ENCODE measurements around the gene ADGRA1.

ADGRA1 gene

DNA sequence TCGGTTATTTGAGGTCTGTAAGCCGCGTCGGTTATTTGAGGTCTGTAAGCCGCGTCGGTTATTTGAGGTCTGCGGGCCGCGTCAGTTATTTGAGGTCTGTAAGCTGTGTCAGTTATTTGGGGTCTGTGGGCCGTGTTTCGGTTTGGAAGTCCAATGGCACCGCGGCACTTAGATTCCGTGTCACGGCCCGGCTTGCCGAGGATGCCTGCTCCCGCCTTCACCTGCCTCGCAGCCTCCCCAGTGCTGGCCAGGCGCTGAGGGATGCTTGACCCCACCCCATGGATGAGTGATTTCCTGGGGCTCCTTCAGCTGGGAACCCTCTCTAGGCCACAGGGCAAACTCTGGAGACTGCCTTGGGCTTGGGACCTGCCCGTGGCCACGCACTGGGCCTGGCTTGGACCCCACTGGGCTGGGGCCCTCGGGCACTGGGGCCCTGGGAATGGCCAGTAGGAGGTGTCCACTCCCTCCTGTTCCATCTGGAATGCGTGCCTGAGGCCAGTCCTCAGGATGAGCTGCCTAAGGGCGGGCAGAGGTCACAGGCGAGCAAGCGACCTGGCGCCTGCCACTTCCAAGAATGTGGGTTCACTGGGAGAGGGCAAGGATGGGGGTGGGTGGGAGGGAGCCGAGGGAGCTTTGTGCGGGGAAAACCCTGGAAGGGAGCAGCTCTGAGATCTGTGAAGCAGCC lies 25.6 kb downstream of the ADGRA1 start:
- no peak for DNase-seq (ENCODE audit: low spot score)

- DNase-seq (ENCODE audit: low spot score), result no peak
Observed at GRCh38 chr10:133113847-133114246, 26.1 kb downstream of the ADGRA1 start.

- DNase-seq (ENCODE audit: low spot score), result no peak
Observed at GRCh38 chr10:133114251-133114650, 26.5 kb downstream of the ADGRA1 start.

DNA sequence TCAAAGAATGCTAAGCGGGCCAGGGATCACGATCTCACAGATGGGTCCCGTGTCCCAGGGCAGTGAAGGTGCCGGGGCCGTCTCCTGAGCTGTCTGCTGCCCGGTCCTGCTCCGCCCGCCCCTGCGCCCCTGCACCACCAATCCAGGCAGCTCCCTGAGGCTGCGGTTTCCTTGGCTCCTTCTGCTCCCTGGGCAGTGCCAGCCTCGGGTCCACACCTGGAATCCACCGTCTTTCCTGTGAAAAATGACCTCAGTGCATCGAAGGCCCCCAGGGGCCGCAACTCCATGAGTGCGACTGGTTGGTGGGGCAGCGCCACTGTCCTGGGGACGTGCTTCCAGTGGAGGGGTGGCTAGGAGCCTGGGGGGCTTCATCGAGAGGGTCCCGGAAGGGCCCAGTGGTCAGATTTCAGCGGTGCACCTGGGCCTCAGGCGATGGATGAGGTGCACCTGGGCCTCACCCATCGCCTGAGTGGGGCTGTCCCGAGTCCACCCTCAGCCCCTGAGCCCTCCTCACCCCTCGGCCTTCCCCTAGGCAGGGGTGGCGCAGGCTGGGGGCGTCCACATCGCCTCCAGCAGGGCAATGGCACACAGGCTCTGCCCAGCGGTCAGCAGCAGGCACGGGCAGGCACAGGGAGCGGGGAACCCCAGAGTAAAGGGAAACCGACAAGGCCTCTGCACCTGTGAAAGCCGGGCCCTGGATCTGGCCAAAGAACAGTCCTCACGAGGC lies 27.2 kb downstream of the ADGRA1 start:
- DNase-seq (ENCODE audit: low spot score), result no peak

DNA sequence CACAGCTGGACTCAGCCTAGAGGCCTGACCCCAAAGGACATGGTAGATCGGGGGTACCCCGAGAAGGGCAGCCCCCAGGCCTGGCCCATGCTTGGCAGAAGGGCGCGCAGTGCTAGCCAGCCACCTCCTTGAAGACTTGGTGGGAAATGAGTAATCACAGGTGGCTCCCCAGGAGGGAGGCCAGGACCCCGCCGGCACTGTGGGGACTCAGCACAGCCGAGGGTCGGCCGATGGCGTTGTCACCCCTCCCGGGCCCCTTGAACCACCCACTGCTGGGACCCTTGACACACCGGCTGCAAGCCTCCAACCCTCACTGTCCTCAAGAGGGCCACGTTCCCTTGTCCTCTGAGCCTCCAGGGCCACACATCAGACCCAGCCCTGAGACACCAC lies 27.7 kb downstream of the ADGRA1 start:
- no peak for DNase-seq (ENCODE audit: low spot score)

DNA sequence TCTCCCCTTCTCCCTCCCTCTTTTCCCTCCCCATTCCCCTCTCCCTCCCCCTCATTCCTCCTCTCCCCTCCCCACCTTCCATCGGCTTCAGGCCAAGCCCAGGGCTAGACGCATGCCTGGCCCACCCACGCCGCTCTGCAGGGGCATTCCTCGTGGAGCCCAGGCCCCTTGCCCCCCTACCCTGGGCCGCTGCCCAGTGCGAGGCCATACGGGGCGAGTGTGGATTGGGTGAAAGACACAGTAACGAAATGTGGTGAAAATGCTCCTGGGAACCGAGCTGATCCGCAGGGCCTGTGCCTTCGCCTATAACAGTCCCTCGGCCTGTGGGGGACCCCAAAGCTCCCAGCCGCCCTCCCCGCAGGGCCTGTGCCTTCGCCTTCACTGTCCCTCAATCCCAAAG lies 28.3 kb downstream of the ADGRA1 start:
- no peak for DNase-seq (ENCODE audit: low spot score)

- DNase-seq (ENCODE audit: low spot score), result no peak
Observed at GRCh38 chr10:133116455-133116854, 28.7 kb downstream of the ADGRA1 start.

DNA sequence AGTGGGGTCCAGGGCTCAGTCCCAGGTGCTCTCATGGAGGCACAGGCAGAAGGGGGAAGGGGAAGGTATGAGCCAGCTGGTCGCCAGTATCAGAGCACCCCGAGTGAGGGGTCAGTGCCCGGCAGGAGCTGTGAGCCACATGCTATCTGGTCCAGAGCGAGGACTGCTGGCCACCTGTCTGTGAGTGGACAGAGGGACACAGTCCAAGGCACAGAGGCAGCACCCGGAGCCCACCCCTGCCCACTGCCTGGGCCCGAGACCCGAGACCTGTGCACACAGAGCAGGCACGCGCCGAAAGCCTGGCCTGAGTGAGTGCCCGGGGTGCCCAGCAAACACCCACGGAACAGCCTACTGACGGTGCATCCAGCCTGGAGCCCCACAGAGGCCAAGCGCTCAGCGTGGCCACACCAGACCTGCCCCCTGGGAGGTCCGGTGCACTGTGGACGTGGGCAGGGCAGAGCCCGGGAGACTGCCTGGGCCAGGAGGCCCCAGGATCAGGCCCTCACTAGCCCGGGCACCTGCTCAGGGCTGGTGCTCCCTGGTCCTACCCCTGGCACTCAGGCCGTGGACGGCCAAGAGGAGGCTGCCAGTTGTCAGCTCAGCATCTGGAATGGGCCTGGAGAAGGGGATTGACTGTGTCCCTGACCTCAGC lies 29.4 kb downstream of the ADGRA1 start:
- no peak for DNase-seq (ENCODE audit: low spot score)

- no peak for DNase-seq (ENCODE audit: low spot score)
Observed at GRCh38 chr10:133117688-133118071, 30.0 kb downstream of the ADGRA1 start.

GRCh38 chr10:133121479-133121878 lies 33.8 kb downstream of the ADGRA1 start:
- DNase-seq (ENCODE audit: low spot score), result no peak

GRCh38 chr10:133122171-133122935 lies 34.6 kb downstream of the ADGRA1 start:
- no peak for DNase-seq (ENCODE audit: low spot score)

DNA sequence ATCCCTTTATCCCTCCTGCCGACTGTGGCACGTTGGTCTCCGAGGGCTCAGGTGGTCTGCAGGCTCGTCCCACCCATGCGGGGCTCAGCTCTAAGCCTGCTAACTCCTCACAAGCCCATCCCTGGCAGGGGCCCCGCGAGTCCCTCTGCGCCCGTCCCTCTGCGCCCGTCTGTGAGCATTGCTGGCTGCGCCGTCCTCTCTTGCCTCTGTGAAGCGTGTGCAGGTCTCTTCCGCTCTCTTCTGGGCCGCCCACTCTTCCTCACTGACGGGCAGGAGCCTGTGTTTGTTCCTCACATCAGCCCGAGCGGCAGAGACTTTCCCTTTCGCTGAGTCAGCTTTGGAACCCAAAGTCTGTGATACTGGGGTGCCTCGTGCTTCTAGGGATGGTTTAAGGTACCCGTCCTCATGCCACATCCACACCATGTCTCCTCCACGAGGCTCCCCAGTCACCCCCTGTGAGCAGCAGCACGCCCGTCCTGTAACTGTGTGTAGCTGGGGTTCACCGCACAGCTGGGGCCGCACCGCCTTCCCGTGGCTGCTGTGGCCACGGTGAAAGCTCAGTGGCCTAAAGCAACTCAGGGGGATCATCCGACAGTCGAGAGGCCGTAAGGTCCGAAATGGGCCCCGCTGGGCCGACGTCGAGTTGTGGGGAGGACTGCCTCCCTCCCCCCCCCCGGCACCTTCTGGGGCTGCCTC lies 35.5 kb downstream of the ADGRA1 start:
- DNase-seq (ENCODE audit: low spot score), result no peak

DNA sequence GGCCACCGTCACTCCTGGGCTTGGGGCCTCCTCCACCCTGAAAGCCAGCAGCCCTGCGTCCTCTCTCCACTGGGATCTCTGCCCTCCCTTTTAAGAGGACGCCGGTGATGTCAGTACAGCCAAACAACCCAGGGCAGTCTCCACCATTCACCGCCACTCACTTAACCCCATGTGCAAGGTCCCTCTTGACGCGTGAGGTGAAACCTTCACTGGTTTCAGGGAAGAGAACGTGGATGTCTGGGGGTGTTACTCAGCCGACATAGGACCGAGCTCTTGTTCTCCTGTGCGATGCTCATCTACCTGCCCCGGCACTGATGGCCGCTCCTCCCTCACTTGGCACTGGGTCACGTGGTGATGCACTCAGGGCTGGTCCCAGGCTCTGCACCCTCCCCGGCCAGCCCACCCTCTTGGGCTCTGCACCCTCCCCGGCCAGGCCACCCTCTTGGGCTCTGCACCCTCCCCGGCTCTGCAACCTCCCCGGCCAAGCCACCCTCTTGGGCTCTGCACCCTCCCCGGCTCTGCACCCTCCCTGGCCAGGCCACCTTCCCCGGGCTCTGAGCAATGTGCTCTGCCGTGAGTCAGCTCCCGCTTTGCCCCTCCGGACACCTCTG lies 36.1 kb downstream of the ADGRA1 start:
- no peak for DNase-seq (ENCODE audit: low spot score)

DNA sequence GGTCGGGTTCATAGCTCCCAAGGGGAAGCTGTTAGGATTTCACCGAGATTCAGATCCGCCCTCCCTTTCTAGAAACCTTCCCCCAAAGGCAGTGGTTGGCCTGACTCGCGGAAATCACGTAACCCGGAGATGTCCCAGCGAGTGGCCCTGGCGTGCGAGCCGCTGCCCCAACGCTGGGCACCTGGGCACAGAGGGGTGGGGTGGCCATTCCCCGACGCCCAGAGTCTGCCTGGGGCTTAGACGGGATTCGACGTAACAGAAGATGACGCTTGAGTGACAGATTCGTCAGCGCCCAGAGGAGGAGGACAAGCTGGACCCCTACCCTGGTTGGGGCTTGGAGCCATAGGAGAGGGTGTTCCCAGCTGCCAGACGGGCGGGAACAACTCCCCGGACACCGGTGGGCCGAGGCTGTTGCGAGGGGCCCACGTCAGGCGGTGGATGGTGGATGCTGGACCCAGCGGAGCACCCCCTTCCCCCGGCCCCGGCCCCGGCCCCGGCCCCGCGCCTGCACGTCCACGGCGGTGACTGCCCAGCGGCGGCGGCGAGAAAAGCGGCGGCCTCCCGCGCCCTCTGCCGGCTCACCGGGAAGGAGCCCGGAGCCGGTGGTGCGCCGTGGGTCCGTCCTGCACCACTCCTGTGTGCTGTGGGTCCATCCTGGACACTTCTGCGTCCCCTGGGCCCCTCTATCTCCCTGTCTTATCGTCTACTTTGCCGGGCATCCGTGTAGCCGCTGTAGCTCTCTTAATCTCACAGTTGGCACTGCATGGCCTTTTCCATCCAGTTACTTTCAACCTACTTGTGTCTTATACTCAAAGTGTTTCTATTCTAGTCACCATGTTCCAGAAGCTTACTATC lies 36.9 kb downstream of the ADGRA1 start:
- no peak for DNase-seq (ENCODE audit: low spot score)

- DNase-seq (ENCODE audit: low spot score), result no peak
Observed at GRCh38 chr10:133125901-133126300, 38.2 kb downstream of the ADGRA1 start.

GRCh38 chr10:133126431-133127290 lies 38.9 kb downstream of the ADGRA1 start:
- DNase-seq (ENCODE audit: low spot score), result no peak

- peak; percentile 34 for DNase-seq (ENCODE audit: low spot score)
Observed at GRCh38 chr10:133127291-133128125, 39.8 kb downstream of the ADGRA1 start.

All from hematopoietic multipotent progenitor cell treated with erythropoietin and hydrocortisone succinate and interleukin-3 and kit ligand, for 15 days (in vitro differentiated cells).